Coronary artery (tissue), 2 donors: ENCODE data around the gene UBE2L3.
"Not testable (repeated sequence)": the region's sequence is repeated elsewhere in the genome, so short reads cannot be mapped to it uniquely, and the experiment has no call there.

ENCODE experiments used
- DNase-seq: peaks from one replicate; pipeline ENCODE4 v3.0.0-alpha.2; 2017; ENCODE audit warnings: low spot score
- H3K27ac ChIP-seq, 2 donors: fragments of 200-600 bp; sonication (generic); one replicate each; pipeline ENCODE4 v1.5.1; 2016 to 2019
- H3K4me3 ChIP-seq: fragments of 200-600 bp; sonication (generic); 2 replicates; pipeline ENCODE4 v1.5.1; 2016; ENCODE audit warnings: mild to moderate bottlenecking, moderate library complexity
- CTCF ChIP-seq: fragments of 200-600 bp; sonication (generic); IDR thresholded peaks from one replicate; pipeline ENCODE4 v1.5.1; 2019; ENCODE audit warnings: antibody characterized with exemption

Gene UBE2L3

GRCh38 chr22:21633481-21633880, 66.0 kb downstream of the UBE2L3 start:
- H3K27ac ChIP-seq, result no peak overlapping the region
- TF ChIP-seq CTCF, result no peak

GRCh38 chr22:21634081-21634480, 66.6 kb downstream of the UBE2L3 start:
- no peak overlapping the region for H3K27ac ChIP-seq
- TF ChIP-seq CTCF, result no peak
- no peak overlapping the region for H3K4me3 ChIP-seq
- no peak for DNase-seq

More at GRCh38 chr22:21633481-21633880, 66.0 kb downstream of the UBE2L3 start:
- no peak for DNase-seq
- H3K4me3 ChIP-seq, result no peak overlapping the region

GRCh38 chr22:21634844-21635243, 67.3 kb downstream of the UBE2L3 start:
- no peak for TF ChIP-seq CTCF
- DNase-seq, result no peak
- Histone ChIP-seq H3K27ac (no peak overlapping the region), H3K4me3 (no peak overlapping the region)

DNA sequence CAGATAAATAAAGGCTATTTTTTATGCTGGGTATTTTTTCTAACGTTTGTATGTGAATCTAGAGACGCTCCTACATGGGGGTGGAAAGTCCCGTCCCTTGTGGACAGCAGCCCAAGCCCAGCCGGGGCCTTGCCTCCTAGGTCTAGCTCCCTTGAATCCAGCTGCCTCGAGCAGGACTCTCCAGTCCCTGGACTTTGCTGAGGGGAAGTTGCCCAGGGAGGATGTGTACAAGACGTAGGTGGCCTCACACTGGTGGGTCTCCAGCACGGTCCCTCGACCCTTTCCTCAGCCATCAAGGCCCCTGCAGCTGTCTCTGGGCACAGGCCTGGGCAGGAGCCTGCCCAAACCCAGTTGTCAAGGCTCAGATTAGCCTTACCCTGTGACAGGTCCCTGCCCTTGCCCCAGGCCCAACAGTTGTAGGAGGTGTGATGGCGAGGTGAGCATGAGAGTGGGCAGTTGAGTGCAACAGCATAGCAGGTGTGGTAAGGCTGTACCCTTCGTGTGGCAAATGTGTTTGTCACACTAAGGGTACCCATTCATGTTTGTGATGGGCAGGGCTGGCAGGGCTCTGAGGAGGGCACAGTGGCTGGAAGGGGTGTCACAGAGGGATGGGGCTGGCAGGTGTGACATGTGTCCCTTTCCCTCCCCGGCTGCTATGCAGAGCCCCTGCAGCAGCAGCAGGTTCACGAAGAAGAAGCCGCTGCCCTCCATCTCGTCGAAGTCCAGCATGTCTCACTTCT, 68.4 kb downstream of the UBE2L3 start:
- DNase-seq, result no peak
- no peak for TF ChIP-seq CTCF
- Histone ChIP-seq H3K27ac (no peak overlapping the region), H3K4me3 (no peak overlapping the region)

DNA sequence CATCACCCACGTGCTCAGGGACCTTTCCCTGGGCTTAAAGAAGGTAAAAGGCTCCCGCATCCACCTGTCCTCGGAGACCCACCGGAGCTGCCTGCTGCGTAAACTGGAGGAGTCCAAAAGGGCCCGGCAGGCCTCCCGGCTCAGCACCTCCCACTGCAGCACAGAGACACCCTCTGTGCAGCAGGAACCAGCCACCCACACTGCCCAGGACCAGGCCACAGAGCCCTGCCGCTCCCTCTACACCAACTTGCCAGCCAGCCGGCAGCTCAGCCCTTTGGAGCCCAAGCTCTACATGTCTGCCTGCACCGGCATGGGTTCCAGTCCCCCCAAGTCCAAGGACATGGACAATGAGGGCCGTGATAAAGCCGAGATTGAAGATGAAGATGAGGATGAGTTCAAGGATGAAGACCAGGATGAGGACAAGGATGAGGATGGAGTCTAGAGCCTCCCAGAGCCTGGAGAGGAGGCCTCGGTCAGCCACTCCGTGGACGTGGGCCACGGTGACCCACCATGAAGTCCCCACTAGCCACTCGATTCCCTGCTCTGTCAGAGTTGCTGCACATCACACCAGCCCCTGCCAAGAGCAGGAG, 69.2 kb downstream of the UBE2L3 start:
- no peak for DNase-seq
- no peak overlapping the region for H3K27ac ChIP-seq
- TF ChIP-seq CTCF, result no peak
- H3K4me3 ChIP-seq, result no peak overlapping the region

- not testable (repeated sequence) for H3K4me3 ChIP-seq, DNase-seq, H3K27ac ChIP-seq
Measured at GRCh38 chr22:21637450-21637849, 69.9 kb downstream of the UBE2L3 start.

DNA sequence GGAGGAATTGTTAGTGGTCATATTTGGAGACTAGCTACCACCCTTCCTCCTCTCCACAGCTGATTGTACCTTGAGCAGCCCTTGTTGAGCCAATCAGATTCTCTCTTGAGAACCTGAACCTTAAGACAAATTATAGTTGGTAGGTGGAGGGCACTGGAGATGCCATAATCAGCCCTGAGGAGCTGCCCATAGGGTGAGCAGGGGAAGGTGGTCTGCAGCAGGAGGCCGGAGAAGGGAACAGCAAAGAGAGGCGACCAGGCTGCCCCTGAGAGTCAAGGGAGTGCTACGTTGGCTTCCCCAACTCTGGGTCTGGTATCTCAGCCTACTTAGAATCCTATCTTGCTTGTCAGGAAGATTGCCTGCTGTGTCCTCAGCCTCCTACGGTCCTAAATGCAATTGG, 71.8 kb downstream of the UBE2L3 start:
- no peak overlapping the region for H3K4me3 ChIP-seq
- no peak for DNase-seq
- no peak overlapping the region for H3K27ac ChIP-seq
- no peak for TF ChIP-seq CTCF
